GM19238 (cell line): ENCODE measurements around the gene CDK13.

ENCODE experiments used
- DNase-seq: peaks from one replicate; pipeline ENCODE4 v3.0.0; 2011; ENCODE audit warnings: low spot score; ENCODE audit not compliant: insufficient read length

Gene CDK13

GRCh38 chr7:40008223-40008815, 58.3 kb downstream of the CDK13 start:
- no peak for DNase-seq

- DNase-seq = no peak
These were observed 59.2 kb downstream of the CDK13 start for GRCh38 chr7:40009301-40009700.

- DNase-seq = no peak
These were observed 64.3 kb downstream of the CDK13 start for GRCh38 chr7:40014376-40014775.

- peak; percentile 56 for DNase-seq
These were observed 65.8 kb downstream of the CDK13 start for GRCh38 chr7:40015790-40016296.

GRCh38 chr7:40019558-40019957, 69.5 kb downstream of the CDK13 start:
- DNase-seq = no peak

GRCh38 chr7:40024048-40024447, 74.0 kb downstream of the CDK13 start:
- DNase-seq = no peak

- DNase-seq = no peak
These were observed 74.8 kb downstream of the CDK13 start for GRCh38 chr7:40024841-40025240.

GRCh38 chr7:40027545-40027944, 77.5 kb downstream of the CDK13 start:
- DNase-seq = no peak

- no peak for DNase-seq
These were observed 83.8 kb downstream of the CDK13 start for GRCh38 chr7:40033826-40034225.

- DNase-seq = no peak
These were observed 91.4 kb downstream of the CDK13 start for GRCh38 chr7:40041456-40041855.

GRCh38 chr7:40043164-40043563, 93.1 kb downstream of the CDK13 start:
- DNase-seq = no peak

GRCh38 chr7:40047661-40048060, 97.6 kb downstream of the CDK13 start:
- no peak for DNase-seq

- DNase-seq = no peak
These were observed 107.2 kb downstream of the CDK13 start for GRCh38 chr7:40057292-40057691.

GRCh38 chr7:40058026-40058425, 108.0 kb downstream of the CDK13 start:
- no peak for DNase-seq

- no peak for DNase-seq
These were observed 108.6 kb downstream of the CDK13 start for GRCh38 chr7:40058636-40059035.

GRCh38 chr7:40059057-40059456, 109.0 kb downstream of the CDK13 start:
- no peak for DNase-seq

- DNase-seq = no peak
These were observed 122.2 kb downstream of the CDK13 start for GRCh38 chr7:40072268-40072667.

- no peak for DNase-seq
These were observed 123.2 kb downstream of the CDK13 start for GRCh38 chr7:40073239-40073638.

GRCh38 chr7:40077849-40078248, 127.8 kb downstream of the CDK13 start:
- DNase-seq = no peak

GRCh38 chr7:40092182-40092581, 142.1 kb downstream of the CDK13 start:
- no peak for DNase-seq

- DNase-seq = no peak
These were observed 143.7 kb downstream of the CDK13 start for GRCh38 chr7:40093631-40094350.

GRCh38 chr7:40095230-40095629, 145.2 kb downstream of the CDK13 start:
- DNase-seq = no peak

GRCh38 chr7:40095695-40096327, 145.8 kb downstream of the CDK13 start:
- no peak for DNase-seq
